Left colon (tissue), 2 donors: ENCODE results near the gene KRTAP10-3. TPM values are rescaled to one million over a fixed set of nuclear protein-coding genes. Genes with fewer than 3 reads are reported as not detected.
A peak's percentile ranks its signal among the peaks of the same experiment; 100 is the strongest.
"Not testable (repeated sequence)": the region's sequence is repeated elsewhere in the genome, so short reads cannot be mapped to it uniquely, and the experiment has no call there.

Experiments used
- ATAC-seq: fragments of 200-7000 bp; cut with Tn5 transposase; one replicate; pipeline ENCODE4 v1.9.1; 2020; ENCODE audit warnings: mild to moderate bottlenecking, moderate library complexity
- DNase-seq, 2 donors: peaks; one replicate each; pipeline ENCODE4 v3.0.0-alpha.2; 2020
- intact Hi-C, 2 donors: fragments of 100-400 bp; cut with DNase I in 1 of 2; cut with micrococcal nuclease in 1 of 2; formaldehyde crosslinking; loops; one replicate each; pipeline versions ENCODE4 v1.11.2 to v1.14.0; 2022; cut with DNase I, micrococcal nuclease
- total RNA-seq, 2 donors: library from RNA; stranded (reverse); fragmentation: NEBNext Ultra II Directional; extraction: Animal tissue kit (Norgen Biotek cat#: 25700); gene quantifications; one replicate each; pipeline ENCODE4 v1.2.1, GENCODE V29; 2021
- donor health status: DM: no; HTN: no; CAD: no.
- donor health status: DM: yes; HTN: yes; CAD: no.

KRTAP10-3 gene
- total RNA-seq, 2 donors from 2014 or later: not detected

- DNase-seq, intact Hi-C loops, ATAC-seq: not testable (repeated sequence)
These were observed 32.6 kb upstream of the KRTAP10-3 start for GRCh38 chr21:44590897-44591800.

GRCh38 chr21:44590311-44590721, 31.7 kb upstream of the KRTAP10-3 start:
- intact Hi-C loops: no loop called here
- no peak for ATAC-seq
- DNase-seq: no peak

- intact Hi-C loops: no loop called here
- DNase-seq (no peak), ATAC-seq (no peak)
These were observed 31.2 kb upstream of the KRTAP10-3 start for GRCh38 chr21:44589586-44590305.

GRCh38 chr21:44589094-44589493, 30.5 kb upstream of the KRTAP10-3 start:
- no peak for DNase-seq
- ATAC-seq: no peak
- intact Hi-C loops: no loop called here

- DNase-seq: no peak
These were observed 27.3 kb upstream of the KRTAP10-3 start for GRCh38 chr21:44585892-44586291.

GRCh38 chr21:44583800-44584147, 25.2 kb upstream of the KRTAP10-3 start:
- DNase-seq (no peak), ATAC-seq (no peak)
- intact Hi-C loops: no loop called here

More at GRCh38 chr21:44585892-44586291, 27.3 kb upstream of the KRTAP10-3 start:
- no peak for ATAC-seq
- intact Hi-C loops: no loop called here

GRCh38 chr21:44583089-44583799, 24.6 kb upstream of the KRTAP10-3 start:
- DNase-seq: no peak
- intact Hi-C loops: no loop called here

GRCh38 chr21:44582055-44582454, 23.5 kb upstream of the KRTAP10-3 start:
- DNase-seq (no peak), ATAC-seq (no peak)
- intact Hi-C loops: no loop called here

More at GRCh38 chr21:44583089-44583799, 24.6 kb upstream of the KRTAP10-3 start:
- no peak for ATAC-seq

GRCh38 chr21:44581158-44581557, 22.6 kb upstream of the KRTAP10-3 start:
- ATAC-seq: no peak
- intact Hi-C loops: no loop called here
- DNase-seq: no peak

- intact Hi-C loops: not testable (repeated sequence)
- ATAC-seq (peak; percentile 75), DNase-seq (peak in 1 of 2 donors; percentile 37)
These were observed 21.7 kb upstream of the KRTAP10-3 start, which contains the start of gene KRTAP10-5 for GRCh38 chr21:44580231-44580821. Gene KRTAP10-5 (minus strand): TSS chr21:44580604. CDS start chr21:44580578, 26 bp downstream.

GRCh38 chr21:44579833-44580144, 21.2 kb upstream of the KRTAP10-3 start:
- intact Hi-C loops: no loop called here
- ATAC-seq (no peak), DNase-seq (no peak)

- ATAC-seq: no peak
- intact Hi-C loops: no loop called here
- DNase-seq: no peak
These were observed 20.6 kb upstream of the KRTAP10-3 start for GRCh38 chr21:44579056-44579832.

- intact Hi-C loops: no loop called here
- DNase-seq (no peak), ATAC-seq (no peak)
These were observed 19.9 kb upstream of the KRTAP10-3 start for GRCh38 chr21:44578371-44579055.

GRCh38 chr21:44576025-44576420, 17.4 kb upstream of the KRTAP10-3 start:
- DNase-seq (peak in 1 of 2 donors; percentile 24), ATAC-seq (peak; percentile 37)
- intact Hi-C loops: no loop called here

GRCh38 chr21:44575307-44576024, 16.9 kb upstream of the KRTAP10-3 start:
- peak; percentile 1 for ATAC-seq
- DNase-seq: no peak
- intact Hi-C loops: no loop called here

GRCh38 chr21:44574457-44575306, 16.1 kb upstream of the KRTAP10-3 start:
- intact Hi-C loops: no loop called here
- DNase-seq (peak; percentile 84 to 90), ATAC-seq (peak; percentile 95)
